Activated CD4-positive, CD25-positive, alpha-beta regulatory T cell treated with anti-CD3 and anti-CD28 coated beads, Interleukin-2, amount 50 U/mL, for 24 hours (primary cell): ENCODE measurements around the gene CXCL14.

ENCODE experiments used
- ATAC-seq, 2 donors: fragments of 150-1000 bp; cut with Tn5 transposase; one replicate each; pipeline ENCODE4 v1.10.0; 2021; ENCODE audit warnings: mild to moderate bottlenecking in 1 of 2, moderate library complexity in 1 of 2

The CXCL14 gene, protein sequence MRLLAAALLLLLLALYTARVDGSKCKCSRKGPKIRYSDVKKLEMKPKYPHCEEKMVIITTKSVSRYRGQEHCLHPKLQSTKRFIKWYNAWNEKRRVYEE

GRCh38 chr5:135578685-135579341 is at the start of gene CXCL14:
Gene CXCL14 (minus strand): TSS chr5:135578991. CDS start chr5:135578778, 213 bp downstream.
- peak in 1 of 2 donors; percentile 26 for ATAC-seq

- ATAC-seq: no peak
Observed at GRCh38 chr5:135626636-135627035, 47.8 kb upstream of the CXCL14 start.

GRCh38 chr5:135625961-135626360 is 47.2 kb upstream of the CXCL14 start:
- ATAC-seq: no peak

DNA sequence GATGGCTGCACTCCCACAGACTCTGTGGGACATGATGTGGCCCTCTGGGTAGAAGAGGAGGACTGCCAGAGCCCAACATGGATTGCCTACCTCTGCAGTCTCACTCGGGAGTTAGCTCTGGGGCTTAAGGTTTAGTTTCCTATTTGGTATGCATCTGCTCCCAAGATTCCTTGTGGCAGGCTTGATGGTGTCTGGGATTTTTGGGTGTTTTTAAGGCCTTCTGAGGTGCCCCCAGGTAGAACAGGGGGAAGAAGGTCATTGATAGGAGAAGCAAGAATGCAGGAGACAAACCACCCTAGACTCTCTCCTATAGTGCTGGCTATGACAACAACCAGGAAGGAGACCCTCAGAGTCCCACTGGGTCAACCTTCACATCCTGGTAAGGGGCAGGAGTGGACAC is 46.7 kb upstream of the CXCL14 start:
- ATAC-seq: no peak

DNA sequence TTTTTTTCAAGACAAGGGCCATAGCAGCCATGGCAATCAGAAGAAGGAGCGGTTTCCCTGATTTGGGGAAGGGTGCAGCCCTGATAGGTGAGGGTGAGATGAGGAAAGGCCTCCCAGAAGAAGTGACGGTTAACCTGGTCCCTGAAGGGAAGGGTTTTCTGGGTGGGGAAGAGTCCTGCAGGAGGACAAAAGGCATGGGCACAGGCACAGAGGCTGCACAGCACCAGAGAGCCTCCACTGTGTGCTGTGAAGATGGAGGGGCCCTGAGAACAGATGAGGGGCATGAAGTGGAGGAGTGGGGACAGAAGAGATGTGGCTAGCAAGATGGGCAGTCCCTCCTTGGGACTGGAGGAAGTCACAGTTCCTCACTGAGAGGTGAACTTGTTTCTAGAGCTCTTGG is 46.3 kb upstream of the CXCL14 start:
- no peak for ATAC-seq

DNA sequence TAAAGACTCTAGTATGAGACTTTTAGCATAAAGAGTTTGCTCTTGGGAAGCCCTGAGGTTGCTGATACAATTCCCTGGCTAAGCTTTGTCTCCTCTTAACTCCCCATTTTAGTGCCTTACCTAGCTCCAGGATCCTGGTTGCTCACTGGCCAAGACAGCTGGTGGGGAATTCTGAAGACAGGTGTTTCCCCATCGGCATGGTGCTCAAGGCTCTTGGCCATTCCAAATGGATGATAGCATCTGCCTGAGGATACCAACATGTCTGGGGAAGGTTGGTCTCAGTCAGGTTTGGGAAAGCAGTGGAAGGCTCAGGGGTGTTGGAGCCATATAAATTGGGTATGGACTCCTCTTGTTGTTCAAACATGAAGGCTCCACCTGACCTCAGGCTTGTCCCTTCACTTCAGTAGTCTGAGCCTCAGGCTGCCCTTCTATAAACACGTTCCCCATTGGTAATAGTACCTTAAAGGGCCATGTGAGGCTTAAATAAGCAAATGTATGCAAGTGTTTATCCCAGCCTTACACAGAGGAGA is 44.5 kb upstream of the CXCL14 start:
- no peak for ATAC-seq

DNA sequence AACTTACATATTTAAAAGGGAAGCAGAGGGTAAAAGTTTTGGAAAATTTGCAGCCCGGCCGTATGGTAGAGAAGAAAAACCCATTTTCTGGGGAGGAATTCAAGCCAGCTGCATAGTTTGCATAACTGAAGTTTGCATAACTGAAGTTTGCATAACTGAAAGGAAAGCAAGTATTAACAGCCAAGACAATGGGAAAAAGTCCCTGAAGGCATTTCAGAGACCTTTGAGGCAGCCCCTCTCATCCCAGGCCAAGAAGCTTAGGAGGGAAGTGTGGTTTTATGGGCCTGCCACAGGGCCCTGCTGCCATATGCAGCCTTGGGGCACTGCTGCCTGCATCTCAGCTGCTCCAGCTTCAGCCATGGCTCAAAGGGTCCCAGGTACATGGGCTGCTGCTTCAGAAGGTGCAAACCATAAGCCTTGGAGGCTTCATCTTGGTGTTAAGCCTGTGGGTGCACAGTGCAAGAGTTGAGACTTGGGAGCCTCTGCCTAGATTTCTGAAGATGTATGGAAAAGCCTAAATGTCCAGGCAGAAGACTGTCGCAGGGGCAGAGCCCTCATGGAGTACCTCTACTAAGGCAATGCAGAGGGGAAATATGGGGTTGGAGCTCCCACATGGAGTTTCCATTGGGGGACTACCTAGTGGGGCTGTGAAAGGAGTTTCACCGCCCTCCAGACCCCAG is 36.9 kb upstream of the CXCL14 start:
- ATAC-seq: no peak

- no peak for ATAC-seq
Observed at GRCh38 chr5:135615171-135615570, 36.4 kb upstream of the CXCL14 start.

GRCh38 chr5:135609981-135610380 is 31.2 kb upstream of the CXCL14 start:
- ATAC-seq: no peak

- ATAC-seq: no peak
Observed at GRCh38 chr5:135608761-135609443, 30.1 kb upstream of the CXCL14 start.

DNA sequence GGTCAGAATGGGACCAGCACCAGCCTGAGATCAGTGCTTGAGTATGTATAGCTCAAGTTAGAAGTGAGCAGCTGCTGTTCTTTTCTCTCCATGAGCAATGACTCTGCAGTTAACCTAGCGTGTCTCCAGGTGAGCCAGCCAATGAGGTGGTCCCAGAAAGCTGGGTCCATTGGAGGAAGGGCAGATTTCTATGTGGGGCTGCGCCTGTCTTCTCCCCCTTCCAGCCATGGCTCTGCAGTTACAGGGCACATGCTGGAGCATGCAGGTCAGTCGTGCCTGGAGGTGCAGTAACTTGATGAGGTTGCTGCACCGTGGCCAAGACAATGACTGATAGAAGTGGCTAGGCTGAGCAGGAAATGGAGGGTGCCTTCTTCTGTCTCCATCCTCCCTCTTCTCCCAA is 29.6 kb upstream of the CXCL14 start:
- no peak for ATAC-seq

GRCh38 chr5:135606431-135606830 is 27.6 kb upstream of the CXCL14 start:
- ATAC-seq: no peak

- no peak for ATAC-seq
Observed at GRCh38 chr5:135605221-135605620, 26.4 kb upstream of the CXCL14 start.

DNA sequence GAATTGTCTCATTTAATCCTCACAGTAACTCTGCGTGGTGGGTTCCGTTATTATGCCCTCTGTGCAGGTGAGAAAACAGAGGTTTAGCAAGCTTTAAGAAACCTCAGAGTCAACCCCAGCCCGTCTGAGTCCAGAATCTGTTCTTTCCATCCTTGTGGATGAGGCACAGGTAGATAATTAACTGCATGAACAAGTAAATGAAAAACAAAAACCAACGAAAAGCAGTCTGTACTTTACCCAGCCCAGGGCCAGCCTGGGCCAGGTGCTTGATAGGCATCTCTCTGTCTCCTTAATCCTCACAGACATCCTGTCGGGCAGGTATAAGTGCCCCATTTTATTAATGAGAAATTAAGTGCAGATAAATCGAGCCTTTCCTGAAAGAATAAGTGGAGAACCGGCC is 25.3 kb upstream of the CXCL14 start:
- ATAC-seq: no peak

GRCh38 chr5:135602882-135603721 is 24.3 kb upstream of the CXCL14 start:
- ATAC-seq: no peak

DNA sequence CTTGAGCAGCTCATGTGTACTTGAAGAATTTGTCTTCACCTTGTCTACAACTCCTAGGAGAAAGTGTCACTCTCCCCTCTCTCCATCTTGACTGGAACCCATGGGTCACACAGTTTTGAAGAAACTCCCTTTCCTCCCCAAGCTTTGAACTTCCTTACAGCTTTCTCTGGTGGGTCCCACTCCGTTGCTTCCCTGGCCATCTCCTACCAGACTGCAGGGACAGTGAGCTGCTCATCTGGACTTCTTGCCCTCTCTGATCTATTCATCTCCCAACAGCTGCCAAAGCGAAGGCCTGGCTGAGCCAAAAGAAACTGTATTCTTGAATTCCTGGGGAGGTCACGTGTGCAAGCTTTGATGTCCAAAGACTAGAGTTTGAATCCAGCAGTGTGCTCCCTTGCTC is 22.7 kb upstream of the CXCL14 start:
- no peak for ATAC-seq

- ATAC-seq: no peak
Observed at GRCh38 chr5:135600971-135601381, 22.2 kb upstream of the CXCL14 start.

- no peak for ATAC-seq
Observed at GRCh38 chr5:135600152-135600570, 21.4 kb upstream of the CXCL14 start.

GRCh38 chr5:135599421-135600151 is 20.8 kb upstream of the CXCL14 start:
- no peak for ATAC-seq

- no peak for ATAC-seq
Observed at GRCh38 chr5:135598691-135599395, 20.1 kb upstream of the CXCL14 start.

DNA sequence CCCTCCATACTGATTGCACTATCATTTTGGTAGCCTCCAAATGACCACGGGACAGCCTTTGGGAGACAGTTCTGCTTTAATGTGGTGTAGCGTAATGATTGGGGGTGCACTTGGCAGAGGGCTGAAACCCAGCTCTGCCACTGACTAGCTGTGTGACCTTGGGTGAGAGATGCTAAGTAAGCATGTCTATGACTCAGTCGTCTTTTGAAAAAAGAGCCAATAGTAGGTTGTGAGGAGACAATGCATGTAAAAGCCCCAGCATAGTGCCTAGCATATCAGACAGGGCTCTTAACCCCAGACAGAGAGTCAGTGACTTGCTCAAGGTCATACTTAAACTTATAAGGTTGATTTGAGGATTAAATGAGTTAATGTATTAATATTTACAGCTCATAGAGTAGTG is 18.0 kb upstream of the CXCL14 start:
- ATAC-seq: no peak
